Activated CD4-positive, alpha-beta T cell treated with anti-CD3 and anti-CD28 coated beads for 24 hours (primary cell): ENCODE results near the gene HSPA12A.

Experiments
- DNase-seq, 2 donors: peaks; one replicate each; pipeline ENCODE4 v3.0.0-alpha.2; 2020; ENCODE audit warnings: low read depth in 2 of 2

The HSPA12A gene

GRCh38 chr10:116631871-116632295 is 110.5 kb downstream of the HSPA12A start:
- no peak for DNase-seq

GRCh38 chr10:116630020-116630419 is 112.3 kb downstream of the HSPA12A start:
- DNase-seq, result no peak

- DNase-seq, result no peak
Observed at GRCh38 chr10:116629340-116629739, 113.0 kb downstream of the HSPA12A start.

GRCh38 chr10:116627386-116627933 is 114.9 kb downstream of the HSPA12A start:
- no peak for DNase-seq

- no peak for DNase-seq
Observed at GRCh38 chr10:116626815-116627214, 115.6 kb downstream of the HSPA12A start.

GRCh38 chr10:116625845-116626244 is 116.5 kb downstream of the HSPA12A start:
- no peak for DNase-seq

- DNase-seq, result no peak
Observed at GRCh38 chr10:116621934-116622655, 120.3 kb downstream of the HSPA12A start.

- no peak for DNase-seq
Observed at GRCh38 chr10:116621476-116621875, 120.9 kb downstream of the HSPA12A start.
